GM19240 (cell line): ENCODE data around the gene EOLA2.
"Not testable (repeated sequence)": the region's sequence is repeated elsewhere in the genome, so short reads cannot be mapped to it uniquely, and the experiment has no call there.

Experiments
- DNase-seq: peaks from one replicate; pipeline ENCODE4 v3.0.0; 2011; ENCODE audit warnings: low spot score; ENCODE audit not compliant: insufficient read length

Gene EOLA2

DNA sequence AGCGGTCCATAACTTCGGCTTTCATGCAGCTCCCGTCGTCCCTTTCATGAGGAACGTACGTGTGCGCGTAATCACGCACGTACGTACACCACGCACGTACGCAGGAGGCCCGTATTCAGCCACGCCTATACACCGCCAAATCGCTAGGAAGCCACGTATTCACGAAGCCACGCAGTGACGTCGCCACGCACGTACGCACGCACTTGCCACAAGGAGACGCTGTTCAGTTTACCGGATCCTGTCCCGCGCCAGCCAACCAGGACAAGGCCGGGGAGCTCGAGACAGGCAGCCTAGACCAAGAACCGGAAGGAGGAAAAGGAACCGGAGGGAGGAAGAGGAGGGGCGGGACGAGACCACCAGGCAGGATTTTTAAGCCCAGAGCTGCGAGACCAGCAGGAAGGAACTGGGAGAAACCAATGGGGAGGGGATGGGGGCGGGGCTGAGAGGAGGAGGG lies at the start of gene EOLA2:
Gene EOLA2, minus strand, starts transcription at position 65 of the 454 bp plus-strand sequence. CDS start 4,617 bp downstream, outside the sequence.
- peak; percentile 8 for DNase-seq

DNA sequence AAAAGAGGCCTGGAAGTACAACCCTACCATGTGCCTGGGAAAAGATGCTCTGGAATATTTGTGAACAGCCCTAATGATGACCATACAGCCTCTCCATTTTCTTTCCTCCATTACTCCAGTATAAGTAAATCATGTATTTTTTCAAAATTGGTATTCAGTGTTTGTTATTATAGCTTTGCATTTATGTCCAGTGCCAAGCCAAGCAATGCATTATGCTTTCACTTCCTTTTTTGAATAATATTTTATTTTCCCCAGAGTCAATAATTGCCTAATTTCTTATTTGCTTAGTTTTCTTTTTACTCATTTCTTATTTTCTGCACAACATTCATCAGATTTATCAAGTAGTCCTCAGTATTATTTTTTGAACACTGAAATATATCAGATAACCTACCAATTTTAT lies 49.3 kb upstream of the EOLA2 start:
- no peak for DNase-seq

DNA sequence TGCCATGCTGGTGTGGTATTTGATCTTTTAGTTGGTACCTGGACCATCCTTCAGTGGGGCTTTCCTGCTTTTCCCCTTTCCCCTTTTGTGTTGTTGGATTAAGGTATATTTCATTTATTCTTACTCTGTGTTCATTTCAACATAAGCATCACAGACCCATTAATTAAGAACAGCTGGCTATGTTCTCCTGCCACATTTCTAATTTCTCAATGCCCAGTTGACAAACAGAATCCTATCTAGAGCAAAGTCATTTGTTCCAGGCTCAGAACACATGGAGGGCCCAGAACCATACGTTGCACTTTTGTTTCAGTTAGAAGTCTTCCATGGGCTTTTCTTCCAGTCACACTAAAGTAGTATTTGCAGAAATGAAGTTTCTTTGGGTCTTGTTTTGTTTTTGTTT lies 46.1 kb upstream of the EOLA2 start:
- DNase-seq = no peak

DNA sequence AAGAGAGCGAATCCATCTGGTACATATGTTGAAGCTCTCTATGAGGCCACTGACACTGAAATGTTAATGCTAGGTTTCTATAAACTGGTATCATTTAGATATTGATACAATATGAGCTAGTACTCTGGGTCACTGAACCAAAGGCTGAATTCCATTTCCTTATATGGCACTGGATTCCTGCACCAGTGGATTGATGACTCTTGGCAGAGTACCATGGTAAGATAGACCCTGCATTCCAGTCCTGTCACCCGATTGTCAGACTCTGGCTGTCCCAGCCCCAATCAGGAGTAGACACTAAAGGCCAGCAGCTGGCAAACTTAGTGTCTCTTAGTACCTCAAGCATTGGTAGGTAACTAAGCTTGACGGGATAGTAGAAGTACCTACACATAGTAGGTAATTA lies 44.0 kb upstream of the EOLA2 start:
- DNase-seq = no peak

DNA sequence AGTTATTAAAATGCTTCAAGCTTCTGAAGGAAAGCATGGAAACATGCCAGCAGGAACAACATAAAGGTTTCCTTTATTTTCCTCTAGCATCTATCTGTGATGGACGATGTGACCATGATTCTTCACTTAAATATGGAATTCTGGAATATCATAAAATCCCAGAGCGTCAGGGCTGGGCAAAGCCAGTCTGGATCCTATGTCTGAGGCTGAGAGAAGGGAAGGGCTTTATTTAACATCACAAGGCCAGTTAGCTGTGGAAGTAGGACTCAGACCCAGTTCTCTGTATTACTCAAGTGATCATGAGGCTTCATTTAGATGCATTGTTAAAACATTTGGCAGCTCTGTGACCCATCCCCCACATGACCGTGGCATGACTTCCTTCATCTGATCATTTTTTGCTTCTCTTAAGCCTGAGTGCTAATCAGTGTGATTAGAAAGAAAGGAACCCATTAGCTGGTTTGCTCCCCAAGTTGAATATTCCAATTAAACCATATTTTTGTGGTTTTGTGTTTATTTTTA lies 40.9 kb upstream of the EOLA2 start:
- no peak for DNase-seq

DNA sequence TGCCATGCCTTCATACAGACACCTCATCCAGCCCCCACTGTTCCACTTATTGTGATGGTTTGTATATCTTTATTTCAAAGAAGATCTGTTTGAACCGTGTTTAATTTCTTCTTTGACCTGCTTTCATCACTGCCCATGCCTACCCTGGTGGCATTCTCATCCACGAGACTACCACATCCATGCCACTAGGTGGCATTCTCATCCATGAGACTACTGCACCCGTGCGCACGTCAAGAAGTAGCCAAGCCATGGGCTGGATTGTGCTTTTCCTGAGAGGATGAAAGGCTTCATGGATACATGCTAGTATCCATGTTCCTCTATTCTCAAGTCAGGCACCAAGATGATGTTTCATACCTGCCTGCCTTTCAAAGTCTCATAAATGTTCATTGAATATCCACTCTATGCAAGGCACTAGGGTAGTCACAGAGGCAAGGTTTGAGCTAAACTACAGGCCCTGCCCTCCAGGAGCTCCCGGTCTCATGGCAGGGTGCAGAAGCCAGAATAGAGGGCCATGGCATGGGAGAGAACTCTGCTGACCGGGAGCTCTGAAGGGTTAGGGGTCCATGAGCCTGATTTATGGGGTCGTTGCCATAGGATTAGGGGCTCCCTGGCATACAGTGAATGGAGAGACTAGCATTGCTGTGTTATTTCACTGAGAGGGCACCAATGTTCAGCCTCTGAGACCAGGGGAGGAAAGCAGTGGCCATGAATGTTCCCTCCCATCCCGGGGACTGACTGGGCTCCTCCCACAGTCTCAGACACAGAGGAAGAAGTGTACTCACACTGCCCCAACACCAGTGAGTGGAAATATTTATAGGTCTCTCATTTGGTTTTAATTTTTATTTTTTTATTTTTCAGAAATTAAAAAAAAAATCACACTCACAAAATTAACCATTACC lies 24.8 kb upstream of the EOLA2 start:
- DNase-seq = peak; percentile 28

DNA sequence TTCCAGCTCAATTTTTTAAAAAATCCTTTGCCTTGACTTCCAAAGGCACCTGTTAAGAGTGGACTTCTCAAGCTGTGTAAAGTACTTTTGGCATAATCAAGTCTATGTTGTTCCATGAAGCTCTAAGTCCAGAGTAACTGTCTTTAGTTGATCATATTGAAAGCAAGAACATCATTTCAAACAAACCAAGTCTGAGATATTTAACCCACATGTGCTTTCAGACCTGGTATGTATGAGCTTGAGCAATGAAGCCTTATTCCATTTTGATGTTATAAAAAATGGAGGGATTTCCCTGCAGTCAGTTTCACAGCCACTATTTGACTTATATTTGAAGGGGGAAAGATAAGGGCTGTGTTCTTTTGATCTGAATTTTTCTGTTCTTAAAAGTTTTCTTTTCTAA lies 23.7 kb upstream of the EOLA2 start:
- no peak for DNase-seq

DNA sequence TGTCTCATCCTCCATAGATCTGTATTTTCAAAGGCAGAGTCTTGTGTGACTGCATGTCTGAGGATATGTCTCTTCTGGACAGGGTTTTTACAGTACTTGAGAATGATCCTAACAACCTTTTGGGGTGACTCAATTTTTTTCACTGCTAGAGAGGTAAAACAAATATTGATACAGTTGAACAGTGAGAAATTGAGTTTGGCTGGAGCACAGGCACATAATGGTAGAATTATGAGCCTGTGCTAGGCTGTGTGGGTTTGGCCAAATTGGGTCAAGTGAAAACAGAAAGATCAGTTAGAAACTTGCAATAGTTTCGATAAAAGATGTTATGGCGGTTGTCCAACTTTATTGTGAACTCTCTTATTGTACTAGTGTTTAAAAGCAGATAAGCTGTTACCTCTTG lies 23.3 kb upstream of the EOLA2 start:
- DNase-seq = no peak

DNA sequence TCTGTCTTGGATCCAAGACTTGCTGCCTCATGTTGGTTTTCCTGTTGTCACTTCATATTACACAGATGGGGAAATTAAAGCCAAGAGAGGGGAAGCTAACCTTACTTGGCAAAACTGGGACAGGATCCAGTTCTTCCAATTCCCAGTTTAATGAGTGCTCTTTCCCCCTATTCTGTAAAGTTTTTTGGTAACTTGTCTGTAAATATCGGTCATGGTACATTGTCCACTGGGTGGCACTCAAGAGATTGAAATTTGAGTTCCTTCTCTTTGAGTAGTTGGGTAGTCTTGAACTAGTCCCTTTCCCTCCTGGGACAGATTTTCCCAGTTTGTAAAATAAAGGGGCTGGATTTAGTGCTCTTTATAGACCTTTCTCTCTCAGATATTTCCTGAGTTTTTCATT lies 12.4 kb upstream of the EOLA2 start:
- DNase-seq = no peak

DNA sequence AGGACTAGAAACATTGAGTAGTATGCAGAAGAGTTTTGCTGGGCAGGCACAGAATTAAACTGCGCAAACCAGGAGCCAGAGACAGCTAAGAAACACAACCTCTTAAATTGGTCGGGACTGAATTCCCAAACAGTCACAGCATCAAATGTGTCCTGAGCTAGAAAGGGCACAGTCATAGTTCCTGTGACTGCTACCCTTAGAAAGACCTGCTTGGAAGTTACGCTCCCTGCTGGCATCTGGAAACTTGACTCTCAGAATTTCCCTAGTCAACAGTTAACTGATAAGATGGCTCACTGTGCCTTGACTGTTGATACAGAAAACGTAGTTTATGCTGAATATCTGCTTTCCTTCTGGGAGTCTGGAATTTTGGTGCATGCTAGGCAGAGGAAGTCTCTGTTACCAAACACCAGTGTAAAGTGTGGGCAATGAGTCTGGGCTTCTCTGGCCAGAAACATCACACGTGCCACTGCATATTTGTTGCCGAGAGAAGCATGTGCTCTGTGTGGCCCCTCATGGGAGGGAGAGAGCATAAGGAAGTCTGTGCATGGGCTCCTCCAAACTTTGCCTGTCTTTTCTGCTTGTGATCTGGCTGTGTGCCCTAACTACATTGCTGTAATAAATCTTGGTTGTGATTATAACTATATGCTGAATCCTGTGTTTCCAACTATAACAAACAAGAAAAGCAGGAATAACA lies 11.6 kb upstream of the EOLA2 start:
- no peak for DNase-seq

DNA sequence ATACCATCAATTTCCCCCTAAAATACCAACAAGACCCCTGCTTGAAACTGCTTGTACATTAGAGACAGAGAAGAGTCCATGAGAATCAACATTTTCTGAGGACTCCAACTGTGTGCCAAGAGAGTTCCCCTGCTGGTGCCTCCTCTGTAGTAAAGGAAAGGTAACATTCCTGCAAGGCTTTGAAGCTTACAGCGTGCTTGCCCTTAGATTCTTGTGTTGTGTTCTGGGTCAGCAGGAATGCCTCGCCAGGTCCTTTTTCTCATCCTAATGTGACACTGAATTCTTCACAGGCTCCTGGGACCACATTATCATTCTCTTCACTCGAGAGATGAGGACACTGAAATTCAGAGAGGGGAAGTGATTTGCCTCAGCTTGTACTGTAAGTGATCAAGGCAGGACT lies 9.7 kb upstream of the EOLA2 start:
- no peak for DNase-seq

DNA sequence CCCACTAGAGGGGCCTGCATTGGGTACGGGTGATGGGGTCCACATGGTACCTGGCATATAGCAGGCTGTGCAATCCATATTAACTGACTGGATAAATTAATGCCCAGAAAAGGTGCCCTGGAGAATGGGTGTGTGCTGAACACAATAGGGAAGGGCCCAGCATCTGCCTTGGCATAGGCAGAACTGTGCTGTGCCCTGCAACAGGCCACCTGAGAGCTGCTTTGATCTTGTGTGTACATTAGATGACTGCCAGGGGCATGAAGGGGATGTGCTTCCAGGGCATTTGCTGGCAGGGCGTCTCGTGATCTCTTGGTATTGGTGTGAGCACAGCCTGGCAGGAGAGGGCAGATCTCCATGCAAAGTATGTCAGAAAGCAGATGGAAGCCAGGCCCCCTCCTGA lies 8.6 kb upstream of the EOLA2 start:
- DNase-seq = not testable (repeated sequence)

DNA sequence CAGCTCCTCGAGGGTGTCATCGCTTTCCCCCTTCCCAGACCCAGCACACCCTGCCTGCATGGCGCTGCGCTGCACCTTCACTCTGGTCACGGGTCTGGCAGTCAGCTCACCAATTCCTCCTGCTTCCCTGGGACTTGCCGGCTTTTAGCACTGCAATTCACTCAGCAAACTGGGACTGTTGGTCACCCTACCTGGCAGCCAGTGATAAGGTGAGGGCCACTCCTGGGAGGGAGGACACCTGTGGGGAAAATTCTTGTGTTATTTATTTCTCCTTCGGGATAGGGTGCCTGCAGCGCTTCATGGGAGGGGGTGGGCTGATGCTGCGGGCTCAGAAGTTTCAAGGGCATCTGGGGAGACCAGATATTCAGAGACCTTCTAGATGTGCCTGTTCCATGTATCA lies 7.5 kb upstream of the EOLA2 start:
- not testable (repeated sequence) for DNase-seq

DNA sequence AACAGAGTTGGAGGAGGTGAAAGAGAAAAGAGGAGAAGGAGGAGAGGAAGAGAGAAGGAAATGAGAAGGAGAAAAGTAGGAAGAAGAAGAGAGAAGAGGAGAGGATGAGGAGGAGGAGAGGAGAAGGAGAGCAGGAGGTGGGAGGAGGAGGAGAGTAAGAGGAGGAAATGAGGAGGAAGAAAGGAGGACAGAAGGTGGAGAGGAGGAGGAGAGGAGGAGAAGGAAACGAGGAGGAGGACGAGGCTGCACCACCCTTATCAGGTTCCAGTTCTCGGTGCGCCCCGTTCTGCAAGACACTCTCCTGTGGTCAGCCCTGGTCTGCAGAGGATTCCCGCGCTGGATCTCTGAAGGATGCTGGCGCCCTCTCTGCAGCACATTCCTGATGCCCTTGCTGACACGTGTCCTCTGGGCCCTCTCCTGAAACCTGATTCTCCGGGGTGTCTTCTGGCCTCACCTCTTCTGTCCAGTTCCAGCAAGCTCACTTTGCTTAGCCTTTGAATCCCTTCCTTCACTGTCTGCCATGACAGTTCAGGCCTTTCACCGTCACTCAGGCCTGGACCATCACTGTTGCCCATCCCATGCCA lies 6.9 kb upstream of the EOLA2 start:
- DNase-seq = not testable (repeated sequence)

DNA sequence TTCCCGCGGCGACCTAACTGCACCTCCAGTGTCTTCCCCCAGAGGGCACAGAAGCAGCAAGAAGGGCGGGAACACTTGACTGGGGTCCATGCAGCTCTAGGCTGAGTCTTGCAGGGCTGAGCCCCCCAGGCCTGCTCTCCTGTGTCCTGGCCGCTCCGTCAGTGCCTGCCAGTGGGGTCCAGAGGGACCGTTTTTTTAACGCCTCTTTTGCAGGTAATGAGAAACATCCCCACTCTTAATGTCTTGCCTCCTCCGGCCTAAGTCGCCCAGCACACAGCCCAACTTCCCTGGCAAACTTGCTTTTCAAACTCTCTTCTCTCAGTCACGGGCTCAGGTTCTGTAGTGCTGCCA lies 2.4 kb upstream of the EOLA2 start:
- DNase-seq = not testable (repeated sequence)

DNA sequence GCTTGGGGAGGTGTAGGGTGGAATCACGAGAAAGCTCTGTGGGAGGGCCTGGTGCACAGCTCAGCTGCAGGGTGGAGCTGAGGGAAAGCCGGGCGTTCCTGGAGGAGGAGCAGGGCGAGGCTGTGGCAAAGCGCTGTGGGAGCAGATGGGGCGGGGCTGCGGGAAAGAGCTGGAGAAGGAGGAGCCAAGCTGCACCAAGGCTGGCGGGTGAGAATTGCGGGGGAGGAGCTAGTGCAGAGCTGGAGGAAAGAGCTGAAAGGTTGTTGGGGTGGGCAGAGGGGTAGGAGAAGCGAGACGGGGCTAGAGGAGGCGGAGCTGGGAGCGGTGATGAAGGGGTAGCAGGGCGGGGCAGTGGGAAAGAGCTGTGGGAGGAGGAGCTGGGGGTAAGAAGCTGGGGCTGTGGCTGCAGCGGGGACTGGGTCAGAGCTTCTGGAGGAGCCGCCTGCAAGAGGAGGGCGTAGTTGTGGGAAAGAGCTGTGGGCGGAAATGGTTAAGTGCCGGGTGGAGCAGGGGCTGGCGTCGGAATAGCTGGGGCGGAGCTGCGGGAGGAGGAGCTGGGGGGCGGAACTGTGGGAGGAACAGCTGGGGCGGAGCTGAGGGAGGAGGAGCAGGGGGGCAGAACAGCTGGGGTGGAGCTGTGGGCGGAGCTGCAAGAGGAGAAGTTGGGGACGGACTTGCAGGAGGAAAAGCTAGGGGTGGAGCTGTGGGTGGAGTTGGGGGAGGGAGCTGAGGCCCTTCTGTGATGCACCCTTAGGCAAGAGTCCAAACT lies 1.8 kb upstream of the EOLA2 start:
- peak; percentile 20 for DNase-seq

DNA sequence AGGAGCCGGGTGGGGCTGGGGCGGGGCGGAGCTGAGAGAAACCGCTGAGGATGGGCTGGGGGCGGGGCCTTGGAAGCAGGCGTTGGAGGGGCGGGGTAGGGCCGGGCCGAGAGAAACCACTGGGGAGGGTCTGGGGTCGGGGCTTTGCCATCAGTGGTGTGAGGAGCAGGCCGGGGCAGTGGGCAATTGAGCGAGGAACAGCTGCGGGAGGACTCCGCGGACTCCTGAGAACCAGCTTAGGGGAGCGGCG lies 1.3 kb upstream of the EOLA2 start:
- DNase-seq = no peak

DNA sequence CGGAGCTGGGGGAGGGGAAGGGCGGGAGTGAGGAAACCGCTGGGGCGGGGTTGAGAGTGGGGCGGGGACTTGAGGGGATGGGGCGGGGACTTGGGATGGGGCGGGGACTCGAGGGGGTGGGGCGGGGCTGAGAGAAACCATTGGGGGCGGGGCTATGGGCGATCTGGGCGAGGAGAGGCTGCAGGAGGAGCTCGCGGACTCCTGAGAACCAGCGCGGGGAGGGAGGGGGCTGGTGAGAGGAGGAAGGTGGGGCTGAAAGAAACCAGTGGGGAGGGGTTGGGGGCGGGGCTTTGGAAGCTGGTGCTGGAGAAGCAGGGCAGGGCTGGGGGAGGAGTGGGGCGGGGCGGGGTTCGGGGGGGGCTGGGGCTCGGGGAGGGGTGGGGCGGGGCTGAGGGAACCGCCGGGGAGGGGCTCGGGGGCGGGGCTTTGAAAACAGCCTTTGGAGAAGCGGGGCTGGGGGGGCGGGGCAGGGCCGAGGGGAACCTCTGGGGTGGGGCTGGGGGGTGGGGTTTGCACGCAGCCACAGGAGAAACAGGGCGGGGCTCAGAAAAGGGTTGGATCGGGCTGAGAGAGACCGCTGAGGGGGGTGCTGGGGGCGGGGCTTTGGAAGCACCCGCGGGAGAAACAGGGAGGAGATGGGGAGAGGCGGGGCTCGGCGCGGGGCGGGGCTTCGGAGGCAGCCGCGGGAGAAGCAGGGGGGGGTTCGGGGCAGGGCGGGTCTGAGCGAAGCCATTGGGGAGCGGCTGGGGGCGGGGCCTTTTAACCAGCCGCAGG lies 777 bp upstream of the EOLA2 start:
- DNase-seq = no peak

DNA sequence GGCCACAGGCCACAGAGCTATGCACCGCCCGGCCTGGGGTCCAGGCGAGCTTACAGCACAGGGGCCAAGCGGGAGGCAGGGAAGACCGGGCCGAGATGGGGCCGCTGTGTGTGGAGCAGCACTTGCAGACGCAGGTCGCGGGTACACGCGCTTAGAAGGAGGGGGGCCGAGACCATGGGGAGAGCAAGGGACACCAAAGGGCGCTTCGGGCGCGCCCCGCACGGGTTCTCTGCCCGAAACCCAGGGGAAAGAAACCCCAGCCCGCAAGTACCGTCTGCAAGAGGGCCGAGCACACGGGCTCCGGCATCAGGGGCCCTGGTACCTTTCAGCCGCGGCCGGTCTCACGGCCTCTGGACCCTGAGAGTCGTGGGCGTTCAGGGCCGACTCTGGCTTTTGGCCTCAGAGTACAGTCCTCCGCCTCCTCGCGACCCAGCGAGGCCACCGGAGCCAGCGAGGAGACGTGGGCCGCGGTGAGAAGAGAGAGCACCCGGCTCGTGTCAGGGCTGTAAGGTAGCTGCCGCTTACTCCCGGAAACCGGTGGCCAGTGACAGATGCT lies 342 bp downstream of the EOLA2 start:
- DNase-seq = no peak

DNA sequence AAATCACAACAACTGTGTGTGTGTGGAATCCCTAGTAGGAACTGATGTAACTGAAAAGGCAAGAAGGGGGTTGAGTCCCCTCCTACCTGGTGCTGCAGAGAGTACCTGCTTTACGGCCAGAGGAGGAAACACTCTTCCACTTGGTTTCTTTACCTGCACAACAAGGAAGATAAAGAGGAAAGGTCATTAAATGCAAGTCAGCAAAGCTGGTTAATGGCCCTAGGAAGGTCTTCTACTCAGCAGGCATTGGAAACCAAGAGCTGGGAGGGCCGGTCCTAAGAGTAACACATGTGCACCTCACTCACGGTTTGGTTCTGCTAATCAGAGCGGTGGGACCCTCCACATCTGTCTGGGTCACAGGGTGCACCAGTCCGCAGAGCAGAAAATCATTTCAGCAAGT lies 963 bp downstream of the EOLA2 start:
- not testable (repeated sequence) for DNase-seq

DNA sequence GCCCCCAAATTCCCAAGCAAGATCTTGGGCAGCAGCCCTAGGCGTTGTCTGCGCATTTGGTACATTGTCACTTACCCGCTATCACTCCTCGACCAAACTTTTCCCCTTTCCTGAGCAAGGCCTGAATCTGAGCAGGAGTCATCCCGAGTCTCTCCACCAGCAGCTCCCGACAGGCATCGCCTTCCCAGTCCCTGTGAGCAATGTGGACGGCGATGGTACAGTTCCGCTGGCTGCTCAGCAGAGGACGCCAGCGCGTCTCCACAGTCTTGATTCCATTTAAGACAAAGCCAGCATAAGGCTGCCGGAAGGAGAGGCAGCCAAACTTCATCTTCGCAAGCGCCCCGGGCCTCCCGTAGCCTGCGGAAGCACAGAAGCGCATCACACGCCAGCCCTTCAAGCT lies 4.7 kb downstream of the EOLA2 start:
- not testable (repeated sequence) for DNase-seq
